ENCODE data around the gene ARID4B.

The ARID4B gene

GRCh38 chr1:235336903-235337302, 8.9 kb upstream of the ARID4B start:
- Histone ChIP-seq H3K79me2 (ENCODE audit: insufficient read depth, low read length) (peaks cover 17% of the 10 kb centered on the region), H4K20me1 (ENCODE audit: insufficient read depth, low read length) (no peaks in the 10 kb centered on the region), H3K9me2 (ENCODE audit: low read depth, low read length) (no peaks in the 10 kb centered on the region), H3K9me3 (ENCODE audit: low read length) (no peaks in the 10 kb centered on the region), H3K4me2 (ENCODE audit: low read length) (no peak overlapping the region), H3K27ac (ENCODE audit: low read depth, low read length, poor library complexity, severe bottlenecking) (no peak overlapping the region), H3F3A (ENCODE audit: insufficient read depth, low read length) (no peaks in the 10 kb centered on the region; the same call in 1 of the 2 replicates), H3K27me3 (ENCODE audit: insufficient read depth, low read length) (no peaks in the 10 kb centered on the region), H3K36me3 (ENCODE audit: insufficient read depth, low read length) (peaks cover 31% of the 10 kb centered on the region), H3K9ac (ENCODE audit: low read length) (no peak overlapping the region), H2AFZ (ENCODE audit: low read length) (no peak overlapping the region), H3K4me3 (ENCODE audit: low read depth, low read length, poor library complexity, severe bottlenecking) (no peak overlapping the region), H3K4me1 (ENCODE audit: insufficient read depth, low read length, severe bottlenecking) (peaks cover 3% of the 10 kb centered on the region)
- no peak for TF ChIP-seq EZH2 (IDR thresholded peaks at IDR 0.05; ENCODE audit: borderline replicate concordance, low read length)
- TF ChIP-seq, protein P1, sequence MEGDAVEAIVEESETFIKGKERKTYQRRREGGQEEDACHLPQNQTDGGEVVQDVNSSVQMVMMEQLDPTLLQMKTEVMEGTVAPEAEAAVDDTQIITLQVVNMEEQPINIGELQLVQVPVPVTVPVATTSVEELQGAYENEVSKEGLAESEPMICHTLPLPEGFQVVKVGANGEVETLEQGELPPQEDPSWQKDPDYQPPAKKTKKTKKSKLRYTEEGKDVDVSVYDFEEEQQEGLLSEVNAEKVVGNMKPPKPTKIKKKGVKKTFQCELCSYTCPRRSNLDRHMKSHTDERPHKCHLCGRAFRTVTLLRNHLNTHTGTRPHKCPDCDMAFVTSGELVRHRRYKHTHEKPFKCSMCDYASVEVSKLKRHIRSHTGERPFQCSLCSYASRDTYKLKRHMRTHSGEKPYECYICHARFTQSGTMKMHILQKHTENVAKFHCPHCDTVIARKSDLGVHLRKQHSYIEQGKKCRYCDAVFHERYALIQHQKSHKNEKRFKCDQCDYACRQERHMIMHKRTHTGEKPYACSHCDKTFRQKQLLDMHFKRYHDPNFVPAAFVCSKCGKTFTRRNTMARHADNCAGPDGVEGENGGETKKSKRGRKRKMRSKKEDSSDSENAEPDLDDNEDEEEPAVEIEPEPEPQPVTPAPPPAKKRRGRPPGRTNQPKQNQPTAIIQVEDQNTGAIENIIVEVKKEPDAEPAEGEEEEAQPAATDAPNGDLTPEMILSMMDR (IDR thresholded peaks at IDR 0.05; ENCODE audit: low read length) = no peak

DNA sequence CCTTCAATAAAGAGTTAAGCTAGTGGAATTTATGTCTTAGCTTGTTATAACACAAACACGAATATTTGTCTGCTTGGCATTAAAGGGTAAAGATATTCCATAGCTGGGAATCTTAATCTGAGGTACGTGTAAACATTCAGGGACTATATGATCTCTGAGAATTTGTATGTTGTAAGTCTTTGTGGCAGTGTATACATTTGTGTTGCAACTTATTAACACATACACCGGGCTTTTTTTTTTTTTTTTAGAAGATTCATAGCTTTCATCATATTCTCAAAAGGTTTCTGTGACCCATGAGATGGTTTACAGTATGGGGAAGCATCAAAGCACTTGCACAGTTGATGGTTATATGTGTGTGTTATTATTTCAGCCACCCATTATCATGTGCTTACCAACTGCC, 3.4 kb upstream of the ARID4B start:
- peak overlapping the region; percentile 34; the same call in 1 of the 2 replicates for H3K9ac ChIP-seq (ENCODE audit: low read length)
- H3K27me3 ChIP-seq (ENCODE audit: insufficient read depth, low read length) = no peaks in the 10 kb centered on the region
- H3K4me2 ChIP-seq (ENCODE audit: low read length) = peak overlapping the region; percentile 81
- peak overlapping the region; percentile 79 for H3K4me3 ChIP-seq (ENCODE audit: low read depth, low read length, poor library complexity, severe bottlenecking)
- no peak overlapping the region for H3K27ac ChIP-seq (ENCODE audit: low read depth, low read length, poor library complexity, severe bottlenecking)
- no peaks in the 10 kb centered on the region for H3K9me3 ChIP-seq (ENCODE audit: low read length)
- H3K4me1 ChIP-seq (ENCODE audit: insufficient read depth, low read length, severe bottlenecking) = peaks cover 29% of the 10 kb centered on the region
- H3K79me2 ChIP-seq (ENCODE audit: insufficient read depth, low read length) = peaks cover 54% of the 10 kb centered on the region
- H3K36me3 ChIP-seq (ENCODE audit: insufficient read depth, low read length) = peaks cover 16% of the 10 kb centered on the region
- H4K20me1 ChIP-seq (ENCODE audit: insufficient read depth, low read length) = no peaks in the 10 kb centered on the region
- TF ChIP-seq, protein P1 (IDR thresholded peaks at IDR 0.05; ENCODE audit: low read length) = no peak
- H3K9me2 ChIP-seq (ENCODE audit: low read depth, low read length) = no peaks in the 10 kb centered on the region
- H3F3A ChIP-seq (ENCODE audit: insufficient read depth, low read length) = no peaks in the 10 kb centered on the region
- H2AFZ ChIP-seq (ENCODE audit: low read length) = no peak overlapping the region

DNA sequence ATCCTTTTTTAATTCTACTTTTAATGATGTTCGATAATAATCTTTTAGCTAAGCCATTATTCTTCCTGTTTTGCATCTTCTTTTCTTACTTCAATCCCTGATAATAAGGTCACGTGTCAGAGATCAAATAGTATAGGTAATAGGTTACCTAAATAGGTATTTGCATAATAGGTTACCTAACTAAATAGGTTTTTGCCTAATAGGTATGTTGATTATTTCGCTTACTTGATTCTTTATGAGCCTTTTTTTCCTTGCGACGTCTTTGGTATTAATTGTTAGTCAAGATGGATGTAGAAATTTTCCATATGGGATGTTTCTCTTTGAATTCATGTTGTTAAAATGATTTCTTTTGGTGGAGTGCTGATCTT, 2.9 kb upstream of the ARID4B start:
- Histone ChIP-seq H3K4me1 (ENCODE audit: insufficient read depth, low read length, severe bottlenecking) (peaks cover 34% of the 10 kb centered on the region), H4K20me1 (ENCODE audit: insufficient read depth, low read length) (no peaks in the 10 kb centered on the region), H3K27me3 (ENCODE audit: insufficient read depth, low read length) (no peaks in the 10 kb centered on the region), H3K4me2 (ENCODE audit: low read length) (peak overlapping the region; percentile 81), H3K9me3 (ENCODE audit: low read length) (no peaks in the 10 kb centered on the region), H2AFZ (ENCODE audit: low read length) (no peak overlapping the region), H3K4me3 (ENCODE audit: low read depth, low read length, poor library complexity, severe bottlenecking) (peak overlapping the region; percentile 79), H3K27ac (ENCODE audit: low read depth, low read length, poor library complexity, severe bottlenecking) (peak overlapping the region; percentile 93), H3F3A (ENCODE audit: insufficient read depth, low read length) (no peaks in the 10 kb centered on the region), H3K36me3 (ENCODE audit: insufficient read depth, low read length) (peaks cover 15% of the 10 kb centered on the region), H3K9me2 (ENCODE audit: low read depth, low read length) (no peaks in the 10 kb centered on the region), H3K79me2 (ENCODE audit: insufficient read depth, low read length) (peaks cover 59% of the 10 kb centered on the region), H3K9ac (ENCODE audit: low read length) (peak overlapping the region; percentile 63)
- TF ChIP-seq EZH2 (IDR thresholded peaks at IDR 0.05; ENCODE audit: borderline replicate concordance, low read length) = no peak
- TF ChIP-seq, protein P1 (IDR thresholded peaks at IDR 0.05; ENCODE audit: low read length) = no peak
